IMR-90 (cell line): ENCODE data around the gene KATNA1. TPM values are rescaled to one million over a fixed set of nuclear protein-coding genes. Genes with fewer than 3 reads are reported as not detected.

Experiments
- ATAC-seq: fragments of 200-7000 bp; cut with Tn5 transposase; 2 replicates; pipeline ENCODE4 v1.9.1; 2020; ENCODE audit warnings: low read depth, mild to moderate bottlenecking, moderate library complexity
- BruUV-seq: library from RNA; stranded (reverse); fragments of 400-500 nt; replicated peaks from 2 replicates; lab custom pipeline; 2021; lab: Mats Ljungman, UMichigan
- CTCF ChIA-PET: fragments of 300-600 bp; formaldehyde crosslinking; extraction: SDS; loops from one replicate; lab custom pipeline; 2021; ENCODE audit warnings: antibody characterized with exemption; lab: Yijun Ruan, JAX
- POLR2A ChIA-PET: fragments of 300-600 bp; sonication (Branson Sonifier 250); formaldehyde crosslinking; loops from one replicate; lab custom pipeline; 2022; ENCODE audit warnings: antibody characterized with exemption; ENCODE audit not compliant: unreplicated experiment; lab: Charles Lee
- DNase-seq: peaks from one replicate; pipeline ENCODE4 v3.0.0; 2013
- H2AFZ ChIP-seq: replicated peaks from 2 replicates; pipeline ENCODE3; 2013; ENCODE audit warnings: low read length, mild to moderate bottlenecking; ENCODE audit not compliant: poor library complexity
- H2AK5ac ChIP-seq: 2 replicates; pipeline ENCODE4 v1.6.1; 2013; ENCODE audit warnings: low read depth, low read length, inconsistent platforms
- H2AK9ac ChIP-seq: replicated peaks from 2 replicates; pipeline ENCODE3; 2013; ENCODE audit warnings: mild to moderate bottlenecking, low read depth, low read length, moderate library complexity; ENCODE audit not compliant: poor library complexity
- H2BK120ac ChIP-seq: 2 replicates; pipeline ENCODE4 v1.6.1; 2013; ENCODE audit warnings: low read depth, low read length, inconsistent platforms
- H2BK15ac ChIP-seq: 3 replicates; pipeline ENCODE4 v1.6.1; 2013; ENCODE audit warnings: low read depth, low read length, inconsistent platforms
- H2BK20ac ChIP-seq: 2 replicates; pipeline ENCODE4 v1.6.1; 2013; ENCODE audit warnings: low read depth, mild to moderate bottlenecking, inconsistent platforms, low read length, moderate library complexity
- H2BK5ac ChIP-seq: 2 replicates; pipeline ENCODE4 v1.6.1; 2013; ENCODE audit warnings: mild to moderate bottlenecking, low read depth, low read length, inconsistent platforms; ENCODE audit not compliant: poor library complexity, severe bottlenecking
- H3K14ac ChIP-seq: replicated peaks from 2 replicates; pipeline ENCODE4 v1.6.1; 2013; ENCODE audit warnings: low read depth, low read length, inconsistent platforms
- H3K18ac ChIP-seq: 2 replicates; pipeline ENCODE4 v1.6.1; 2013; ENCODE audit warnings: low read depth, low read length, control low read depth
- H3K23ac ChIP-seq: 2 replicates; pipeline ENCODE4 v1.6.1; 2013; ENCODE audit warnings: low read depth, low read length, inconsistent platforms
- H3K27ac ChIP-seq: 2 replicates; pipeline ENCODE4 v1.5.1; 2013; ENCODE audit warnings: mild to moderate bottlenecking, control low read depth, low read length; ENCODE audit not compliant: insufficient read depth
- H3K27me3 ChIP-seq: 2 replicates; pipeline ENCODE4 v1.6.1; 2013; ENCODE audit warnings: low read length; ENCODE audit not compliant: control insufficient read depth, insufficient read depth
- H3K36me3 ChIP-seq: 2 replicates; pipeline ENCODE4 v1.6.1; 2013; ENCODE audit warnings: low read length, mixed read lengths; ENCODE audit not compliant: control insufficient read depth, insufficient read depth
- H3K4ac ChIP-seq: 2 replicates; pipeline ENCODE4 v1.6.1; 2013; ENCODE audit warnings: low read depth, low read length, inconsistent platforms
- H3K4me1 ChIP-seq: 2 replicates; pipeline ENCODE4 v1.6.1; 2013; ENCODE audit warnings: low read length, mixed read lengths; ENCODE audit not compliant: control insufficient read depth, insufficient read depth
- H3K4me2 ChIP-seq: 2 replicates; pipeline ENCODE4 v1.6.1; 2013; ENCODE audit warnings: low read depth, mild to moderate bottlenecking, control low read depth, low read length, moderate library complexity
- H3K4me3 ChIP-seq: 2 replicates; pipeline ENCODE4 v1.5.1; 2013; ENCODE audit warnings: low read depth, mild to moderate bottlenecking, control low read depth, low read length, moderate library complexity; ENCODE audit not compliant: insufficient read depth
- H3K56ac ChIP-seq: 2 replicates; pipeline ENCODE4 v1.6.1; 2013; ENCODE audit warnings: low read length, inconsistent platforms; ENCODE audit not compliant: insufficient read depth; ENCODE audit errors: extremely low read depth
- H3K79me1 ChIP-seq, 2 experiments: 2 replicates each; pipeline ENCODE4 v1.6.1; 2013; ENCODE audit warnings: low read length in 2 of 2, inconsistent platforms in 1 of 2, low read depth in 1 of 2
- H3K9ac ChIP-seq: 2 replicates; pipeline ENCODE4 v1.6.1; 2013; ENCODE audit warnings: low read depth, low read length, control low read depth
- H3K9me1 ChIP-seq: 2 replicates; pipeline ENCODE4 v1.6.1; 2013; ENCODE audit warnings: low read length, inconsistent platforms; ENCODE audit not compliant: insufficient read depth
- H3K9me3 ChIP-seq: 2 replicates; pipeline ENCODE4 v1.6.1; 2013; ENCODE audit warnings: low read length; ENCODE audit not compliant: control insufficient read depth, insufficient read depth
- H4K20me1 ChIP-seq: 2 replicates; pipeline ENCODE4 v1.6.1; 2013; ENCODE audit warnings: low read length, inconsistent platforms; ENCODE audit not compliant: insufficient read depth
- H4K5ac ChIP-seq: 2 replicates; pipeline ENCODE4 v1.6.1; 2013; ENCODE audit warnings: mild to moderate bottlenecking, low read depth, low read length, control low read depth
- H4K8ac ChIP-seq, 2 experiments: 2 replicates each; pipeline ENCODE4 v1.6.1; 2013; ENCODE audit warnings: low read depth in 2 of 2, low read length in 2 of 2, control low read depth in 1 of 2, inconsistent platforms in 1 of 2
- H4K91ac ChIP-seq: 2 replicates; pipeline ENCODE4 v1.6.1; 2013; ENCODE audit warnings: low read depth, low read length, inconsistent platforms; ENCODE audit not compliant: insufficient read depth
- CEBPB ChIP-seq: IDR thresholded peaks from 2 replicates; pipeline ENCODE4 v1.6.1; 2012; ENCODE audit warnings: low read depth, low read length, improper control_type of control experiment
- FOS ChIP-seq: fragments of 150-350 bp; IDR thresholded peaks from 2 replicates; pipeline ENCODE4 v1.6.1; 2016; ENCODE audit warnings: low read depth, low read length
- POLR2A ChIP-seq: IDR thresholded peaks from 2 replicates; pipeline ENCODE4 v1.6.1; 2012; ENCODE audit warnings: mild to moderate bottlenecking, low read depth, low read length
- RFX5 ChIP-seq: IDR thresholded peaks from 2 replicates; pipeline ENCODE4 v1.8.0; 2012; ENCODE audit warnings: low read depth, mild to moderate bottlenecking, low read length, moderate library complexity
- WGBS, 2 experiments: methylation state at CpG; one replicate each; pipeline versions ENCODE4 v1.1.5 to v1.1.7; 2013; ENCODE audit warnings: missing lambda C conversion rate in 2 of 2; ENCODE audit not compliant: insufficient read length in 1 of 2; ENCODE audit errors: extremely low coverage in 2 of 2; 5-methylcytosine and 5-hydroxymethylcytosine counted together
- dilution Hi-C: fragments of 300-500 bp; cut with HindIII; formaldehyde crosslinking; loops from one replicate; pipeline ENCODE4 v1.14.3; 2018; ENCODE audit warnings: low sequenced_read_pairs; ENCODE audit not compliant: unreplicated experiment
- in situ Hi-C: fragments of 300-500 bp; cut with MboI; formaldehyde crosslinking; loops from 3 replicates; pipeline ENCODE4 v1.14.3; 2019; ENCODE audit warnings: low sequenced_read_pairs, inconsistent platforms, mixed read lengths
- intact Hi-C: fragments of 100-400 bp; cut with micrococcal nuclease; formaldehyde crosslinking; loops from 2 replicates; pipeline ENCODE4 v1.10.0; 2022
- polyA plus RNA-seq, 3 experiments: library from polyadenylated mRNA; depleted of rRNA; stranded (reverse); fragments of >200 nt; gene quantifications; 2 replicates each; pipeline ENCODE4 v1.2.3, GENCODE V29; 2012; ENCODE audit warnings: low replicate concordance in 1 of 3
- total RNA-seq: library from RNA; depleted of rRNA; stranded (reverse); fragments of >200 nt; gene quantifications from 2 replicates; pipeline ENCODE4 v1.2.3, GENCODE V29; 2012
- TF ChIP-seq, protein P1 (sequence below): conservative IDR thresholded peaks from 2 replicates; pipeline ENCODE4 v1.5.1; 2012; ENCODE audit warnings: mild to moderate bottlenecking, low read depth, low read length, improper control_type of control experiment

KATNA1 gene
- total and polyA plus RNA-seq, 2 of the 4 experiments (the other 2 are of a cell fraction): 15.3 to 24.6 TPM

DNA sequence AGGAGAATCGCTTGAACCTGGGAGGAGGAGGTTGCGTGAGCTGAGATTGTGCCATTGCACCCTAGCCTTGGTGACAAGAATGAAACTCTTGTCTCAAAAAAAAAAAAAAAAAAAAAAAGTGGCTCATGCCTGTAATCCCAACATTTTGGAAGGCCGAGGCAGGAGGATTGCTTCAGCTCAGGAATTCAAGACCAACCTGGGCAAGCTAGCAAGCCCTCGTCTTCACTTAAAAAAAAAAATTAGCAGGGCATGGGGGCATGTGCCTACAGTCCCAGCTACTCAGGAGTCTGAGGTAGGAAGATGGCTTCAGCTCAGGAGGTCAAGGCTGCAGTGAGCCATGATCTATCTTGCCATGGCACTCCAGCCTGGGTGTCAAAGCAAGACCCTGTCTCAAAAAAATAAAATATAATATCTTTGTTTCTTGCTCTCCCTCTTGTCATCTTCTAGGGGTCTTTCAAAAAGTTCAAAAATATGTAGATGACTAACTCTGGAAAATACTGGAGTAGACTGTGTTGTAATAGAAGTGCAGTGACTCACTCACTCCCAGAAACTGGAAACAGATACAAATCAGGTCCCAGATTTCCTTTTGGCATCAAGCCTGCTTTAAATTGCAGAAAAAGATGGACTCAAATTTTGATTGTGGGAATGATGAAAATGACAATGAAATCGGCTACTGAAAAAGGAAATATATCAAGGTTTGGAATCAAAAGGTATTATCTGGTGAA is 85.1 kb downstream of the KATNA1 start (continued):
- TF ChIP-seq CEBPB: peak; percentile 90
- no peak for TF ChIP-seq POLR2A
- peak; percentile 94 for TF ChIP-seq FOS

GRCh38 chr6:149560736-149561135 is 87.8 kb downstream of the KATNA1 start:
- H3K9me1 ChIP-seq: peaks cover 3% of the 10 kb centered on the region
- no peaks in the 10 kb centered on the region for H3K9me3 ChIP-seq
- peaks cover 3% of the 10 kb centered on the region for H3K4me1 ChIP-seq
- no peak overlapping the region for H4K8ac ChIP-seq
- H3K36me3 ChIP-seq: no peaks in the 10 kb centered on the region
- no peak overlapping the region for H4K91ac ChIP-seq
- no peak overlapping the region for H3K4me3 ChIP-seq
- dilution Hi-C loops (no loop called here), intact Hi-C loops (no loop called here), in situ Hi-C loops (no loop called here)
- H2BK15ac ChIP-seq: no peak overlapping the region
- no peak overlapping the region for H2AFZ ChIP-seq
- no peak overlapping the region for H2AK9ac ChIP-seq
- no CpG with 5 or more reads among the region's 3 CpGs for WGBS, 2 experiments
- H3K27me3 ChIP-seq: peaks cover 3% of the 10 kb centered on the region
- no TSS peak for BruUV-seq
- no peak overlapping the region for H2BK120ac ChIP-seq
- no peak overlapping the region for H4K5ac ChIP-seq
- H2BK20ac ChIP-seq: no peak overlapping the region
- H3K14ac ChIP-seq: no peak overlapping the region
- H4K20me1 ChIP-seq: no peaks in the 10 kb centered on the region
- no peak overlapping the region for H3K4ac ChIP-seq
- peaks cover 0 to 3% of the 10 kb centered on the region in 2 experiments; a peak in 1 of 4 replicates for H3K79me1 ChIP-seq
- no peak overlapping the region for H3K9ac ChIP-seq
- H2AK5ac ChIP-seq: no peak overlapping the region
- H3K4me2 ChIP-seq: no peak overlapping the region
- H3K23ac ChIP-seq: no peak overlapping the region
- ChIA-PET CTCF (interaction anchor here (0.6 kb wide), 2 partner anchors 22 to 154 kb away, joined by 3 to 7 read pairs; no protein-coding TSS in a partner anchor), POLR2A (no interaction called here)
- H2BK5ac ChIP-seq: no peak overlapping the region
- no peak overlapping the region for H3K18ac ChIP-seq
- 0 out of 2 replicates have a peak, but pooled peaks have one; percentile 18 for ATAC-seq
- H3K56ac ChIP-seq: no peak overlapping the region
- no peak for DNase-seq
- no peak overlapping the region for H3K27ac ChIP-seq
- no peak for TF ChIP-seq RFX5
- TF ChIP-seq, protein P1, sequence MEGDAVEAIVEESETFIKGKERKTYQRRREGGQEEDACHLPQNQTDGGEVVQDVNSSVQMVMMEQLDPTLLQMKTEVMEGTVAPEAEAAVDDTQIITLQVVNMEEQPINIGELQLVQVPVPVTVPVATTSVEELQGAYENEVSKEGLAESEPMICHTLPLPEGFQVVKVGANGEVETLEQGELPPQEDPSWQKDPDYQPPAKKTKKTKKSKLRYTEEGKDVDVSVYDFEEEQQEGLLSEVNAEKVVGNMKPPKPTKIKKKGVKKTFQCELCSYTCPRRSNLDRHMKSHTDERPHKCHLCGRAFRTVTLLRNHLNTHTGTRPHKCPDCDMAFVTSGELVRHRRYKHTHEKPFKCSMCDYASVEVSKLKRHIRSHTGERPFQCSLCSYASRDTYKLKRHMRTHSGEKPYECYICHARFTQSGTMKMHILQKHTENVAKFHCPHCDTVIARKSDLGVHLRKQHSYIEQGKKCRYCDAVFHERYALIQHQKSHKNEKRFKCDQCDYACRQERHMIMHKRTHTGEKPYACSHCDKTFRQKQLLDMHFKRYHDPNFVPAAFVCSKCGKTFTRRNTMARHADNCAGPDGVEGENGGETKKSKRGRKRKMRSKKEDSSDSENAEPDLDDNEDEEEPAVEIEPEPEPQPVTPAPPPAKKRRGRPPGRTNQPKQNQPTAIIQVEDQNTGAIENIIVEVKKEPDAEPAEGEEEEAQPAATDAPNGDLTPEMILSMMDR: peak; percentile 16; the same call in 1 of the 2 replicates
